ENCODE results near the gene ZNF324. TPM values are rescaled to one million over a fixed set of nuclear protein-coding genes. Genes with fewer than 3 reads are reported as not detected.
A peak's percentile ranks its signal among the peaks of the same experiment; 100 is the strongest.

The ZNF324 gene
- total RNA-seq, 1 donor from 2014 or later: 13.1 TPM

GRCh38 chr19:58451358-58452101 lies 15.3 kb upstream of the ZNF324 start, which contains the start of gene ZNF324B:
Gene ZNF324B (plus strand): TSS chr19:58451622. CDS start chr19:58453702, 2,080 bp downstream.
- Mint-ChIP-seq H3K27ac (peak within 1 kb of the TSS; percentile 79), H3K27me3 (peaks cover 15% of the 10 kb centered on the region), H3K36me3 (ENCODE audit: low read depth) (peaks cover 23% of the 10 kb centered on the region), H3K9me3 (peaks cover 3% of the 10 kb centered on the region), H3K4me1 (peaks cover 16% of the 10 kb centered on the region), H3K4me3 (peak within 1 kb of the TSS; percentile 86)
- intact Hi-C loops (cut with micrococcal nuclease): loop anchor here (1.0 to 2.0 kb wide), 6 partner anchors 11 to 71 kb away; partner anchors contain the start of genes ZNF132, ZNF446, ZNF584 and ZNF837
- ATAC-seq (ENCODE audit: low read depth) (peak; percentile 98), DNase-seq (peak; percentile 94)
- ChIA-PET CTCF (no interaction called here), POLR2A (interaction anchor here (0.6 to 1.6 kb wide), 18 partner anchors 11 to 173 kb away, joined by 3 to 13 read pairs (median 4); partner anchors contain the start of genes CHMP2A, ERVK3-1, TRIM28 and ZBTB45)
- no peak for TF ChIP-seq CTCF (IDR thresholded peaks at IDR 0.05)

GRCh38 chr19:58453743-58454142 lies 13.1 kb upstream of the ZNF324 start:
- no peak for TF ChIP-seq CTCF (IDR thresholded peaks at IDR 0.05)
- ATAC-seq (ENCODE audit: low read depth) (no peak), DNase-seq (no peak)
- Mint-ChIP-seq H3K4me1 (peaks cover 16% of the 10 kb centered on the region), H3K9me3 (no peaks in the 10 kb centered on the region), H3K36me3 (ENCODE audit: low read depth) (peaks cover 33% of the 10 kb centered on the region), H3K27me3 (peaks cover 3% of the 10 kb centered on the region), H3K27ac (no peak overlapping the region), H3K4me3 (no peak overlapping the region)
- ChIA-PET POLR2A (interaction anchor here (0.6 to 1.0 kb wide), 3 partner anchors 11 to 66 kb away, joined by 3 to 4 read pairs (median 3); partner anchors contain the start of genes ZBTB45 and ZNF132), CTCF (no interaction called here)
- intact Hi-C loops (cut with micrococcal nuclease): no loop called here

- peaks cover 33% of the 10 kb centered on the region for H3K36me3 Mint-ChIP-seq (ENCODE audit: low read depth)
- POLR2A ChIA-PET: interaction anchor here (1.0 kb wide), 1 partner anchor 8 kb away, joined by 3 read pairs; no protein-coding TSS in a partner anchor
- H3K4me1 Mint-ChIP-seq: peaks cover 16% of the 10 kb centered on the region
- DNase-seq (no peak), ATAC-seq (ENCODE audit: low read depth) (no peak)
- no peaks in the 10 kb centered on the region for H3K27me3 Mint-ChIP-seq
- intact Hi-C loops (cut with micrococcal nuclease): no loop called here
- no peaks in the 10 kb centered on the region for H3K9me3 Mint-ChIP-seq
- CTCF ChIA-PET: no interaction called here
- TF ChIP-seq CTCF (IDR thresholded peaks at IDR 0.05): no peak
- no peak overlapping the region for H3K27ac Mint-ChIP-seq
- no peak overlapping the region for H3K4me3 Mint-ChIP-seq
These were observed 11.6 kb upstream of the ZNF324 start for GRCh38 chr19:58455306-58455705.

- ChIA-PET POLR2A (no interaction called here), CTCF (no interaction called here)
- no peak overlapping the region for H3K4me3 Mint-ChIP-seq
- no peaks in the 10 kb centered on the region for H3K9me3 Mint-ChIP-seq
- TF ChIP-seq CTCF (IDR thresholded peaks at IDR 0.05): no peak
- no peak overlapping the region for H3K27ac Mint-ChIP-seq
- ATAC-seq (ENCODE audit: low read depth) (no peak), DNase-seq (no peak)
- H3K27me3 Mint-ChIP-seq: no peaks in the 10 kb centered on the region
- intact Hi-C loops (cut with micrococcal nuclease): no loop called here
- peaks cover 33% of the 10 kb centered on the region for H3K36me3 Mint-ChIP-seq (ENCODE audit: low read depth)
- H3K4me1 Mint-ChIP-seq: peaks cover 10% of the 10 kb centered on the region
These were observed 10.8 kb upstream of the ZNF324 start for GRCh38 chr19:58456111-58456510.

GRCh38 chr19:58460039-58460438 lies 6.8 kb upstream of the ZNF324 start:
- ChIA-PET POLR2A (no interaction called here), CTCF (no interaction called here)
- no peaks in the 10 kb centered on the region for H3K27me3 Mint-ChIP-seq
- no peak overlapping the region for H3K27ac Mint-ChIP-seq
- H3K4me3 Mint-ChIP-seq: no peak overlapping the region
- TF ChIP-seq CTCF (IDR thresholded peaks at IDR 0.05): no peak
- ATAC-seq (ENCODE audit: low read depth): no peak
- peaks cover 2% of the 10 kb centered on the region for H3K4me1 Mint-ChIP-seq
- peaks cover 18% of the 10 kb centered on the region for H3K36me3 Mint-ChIP-seq (ENCODE audit: low read depth)
- intact Hi-C loops (cut with micrococcal nuclease): no loop called here
- no peaks in the 10 kb centered on the region for H3K9me3 Mint-ChIP-seq
- no peak for DNase-seq

All from activated B cell treated with CpG ODN at 0.5 μM for 24 hours (primary cell).